GM23338 (cell line): Measurements from ENCODE around the gene BTBD1. TPM values are rescaled to one million over a fixed set of nuclear protein-coding genes. Genes with fewer than 3 reads are reported as not detected.

Experiments
- ATAC-seq: fragments of 200-7000 bp; cut with Tn5 transposase; 3 replicates; pipeline ENCODE4 v1.9.1; 2020
- DNase-seq: peaks from one replicate; pipeline ENCODE4 v3.0.0-alpha.2; 2015; ENCODE audit warnings: low spot score
- H2AFZ ChIP-seq: fragments of 200-600 bp; sonication (generic); 2 replicates; pipeline ENCODE4 v1.8.0; 2016; ENCODE audit warnings: antibody characterized with exemption, mild to moderate bottlenecking, moderate library complexity
- H3F3A ChIP-seq: fragments of 200-600 bp; sonication (generic); replicated peaks from 2 replicates; pipeline ENCODE4 v1.8.0; 2017; ENCODE audit warnings: antibody characterized with exemption, mixed run types, low read depth
- H3K27ac ChIP-seq: fragments of 200-600 bp; sonication (generic); 2 replicates; pipeline ENCODE4 v1.6.1; 2016; ENCODE audit warnings: low read depth
- H3K27me3 ChIP-seq: fragments of 200-600 bp; sonication (generic); 2 replicates; pipeline ENCODE4 v1.8.0; 2016; ENCODE audit warnings: mild to moderate bottlenecking, mixed run types, moderate library complexity; ENCODE audit not compliant: insufficient read depth
- H3K36me3 ChIP-seq: fragments of 200-600 bp; sonication (generic); 2 replicates; pipeline ENCODE4 v1.8.0; 2016; ENCODE audit warnings: mild to moderate bottlenecking; ENCODE audit not compliant: insufficient read depth
- H3K4me1 ChIP-seq: fragments of 200-600 bp; sonication (generic); 2 replicates; pipeline ENCODE4 v1.8.0; 2016; ENCODE audit warnings: mild to moderate bottlenecking, moderate library complexity; ENCODE audit not compliant: insufficient read depth
- H3K4me2 ChIP-seq: fragments of 200-600 bp; sonication (generic); 2 replicates; pipeline ENCODE4 v1.7.1; 2017; ENCODE audit warnings: mixed run types
- H3K4me3 ChIP-seq: fragments of 200-600 bp; sonication (generic); 2 replicates; pipeline ENCODE4 v1.6.1; 2016; ENCODE audit warnings: mixed run types
- H3K79me2 ChIP-seq: fragments of 200-600 bp; sonication (generic); replicated peaks from 2 replicates; pipeline ENCODE4 v1.8.0; 2017; ENCODE audit warnings: mild to moderate bottlenecking; ENCODE audit not compliant: insufficient read depth
- H3K9me2 ChIP-seq: fragments of 200-600 bp; sonication (generic); 2 replicates; pipeline ENCODE4 v1.8.0; 2017; ENCODE audit not compliant: insufficient read depth
- H4K20me1 ChIP-seq: fragments of 200-600 bp; sonication (generic); replicated peaks from 2 replicates; pipeline ENCODE4 v1.8.0; 2017; ENCODE audit warnings: mild to moderate bottlenecking; ENCODE audit not compliant: insufficient read depth
- H3K27ac Mint-ChIP-seq: 2 replicates; pipeline ENCODE4 v1.8.0; 2020; ENCODE audit warnings: inconsistent platforms, mild to moderate bottlenecking, moderate library complexity, mixed read lengths
- H3K27me3 Mint-ChIP-seq: 3 replicates; pipeline ENCODE4 v1.8.0; 2022; ENCODE audit warnings: low read depth, mild to moderate bottlenecking, moderate library complexity, mixed read lengths, inconsistent platforms; ENCODE audit not compliant: insufficient read depth, poor library complexity
- H3K36me3 Mint-ChIP-seq: 3 replicates; pipeline ENCODE4 v1.8.0; 2021; ENCODE audit warnings: low read depth, mild to moderate bottlenecking, inconsistent platforms, moderate library complexity, mixed read lengths
- H3K4me1 Mint-ChIP-seq: 3 replicates; pipeline ENCODE4 v1.8.0; 2020; ENCODE audit warnings: mild to moderate bottlenecking, inconsistent platforms, mixed read lengths
- H3K4me3 Mint-ChIP-seq: 3 replicates; pipeline ENCODE4 v1.8.0; 2021; ENCODE audit warnings: moderate library complexity, mild to moderate bottlenecking, inconsistent platforms, mixed read lengths
- H3K9me3 Mint-ChIP-seq: 3 replicates; pipeline ENCODE4 v1.8.0; 2020; ENCODE audit warnings: moderate library complexity, mild to moderate bottlenecking, inconsistent platforms, mixed read lengths
- CREB1 ChIP-seq: fragments of 250-450 bp; sonication (Bioruptor Pico); IDR thresholded peaks from 2 replicates; pipeline ENCODE4 v1.5.0; 2020; ENCODE audit warnings: low read depth, mild to moderate bottlenecking, moderate library complexity
- EZH2 ChIP-seq: fragments of 200-600 bp; sonication (generic); IDR thresholded peaks from one replicate; pipeline ENCODE4 v1.8.0; 2017; ENCODE audit warnings: antibody characterized with exemption, mild to moderate bottlenecking, low read depth; ENCODE audit not compliant: unreplicated experiment
- EZH2phosphoT487 ChIP-seq: fragments of 200-600 bp; sonication (generic); IDR thresholded peaks from one replicate; pipeline ENCODE4 v1.8.1; 2018; ENCODE audit warnings: antibody characterized with exemption; ENCODE audit not compliant: unreplicated experiment
- NANOG ChIP-seq: IDR thresholded peaks from 2 replicates; pipeline ENCODE4 v1.6.1; 2016; ENCODE audit warnings: antibody characterized with exemption, borderline replicate concordance
- polyA plus RNA-seq: library from polyadenylated mRNA; unstranded; fragments of >200 nt; fragmentation: Nextera tagmentation; extraction: Ambion mirVana; gene quantifications from 2 replicates; pipeline ENCODE4 v1.2.1, GENCODE V29; 2016
- total RNA-seq: library from RNA; depleted of rRNA; stranded (reverse); fragments of >200 nt; shearing (Covaris generic); gene quantifications from 2 replicates; pipeline ENCODE4 v1.2.3, GENCODE V29; 2014
- TF ChIP-seq, protein P1 (sequence below): fragments of 250-450 bp; sonication (Bioruptor Pico); IDR thresholded peaks from 2 replicates; pipeline ENCODE4 v1.5.0; 2020; ENCODE audit warnings: mild to moderate bottlenecking, moderate library complexity

BTBD1 gene
- total and polyA plus RNA-seq, 2 experiments from 2014 or later = 12.6 to 66.1 TPM

DNA sequence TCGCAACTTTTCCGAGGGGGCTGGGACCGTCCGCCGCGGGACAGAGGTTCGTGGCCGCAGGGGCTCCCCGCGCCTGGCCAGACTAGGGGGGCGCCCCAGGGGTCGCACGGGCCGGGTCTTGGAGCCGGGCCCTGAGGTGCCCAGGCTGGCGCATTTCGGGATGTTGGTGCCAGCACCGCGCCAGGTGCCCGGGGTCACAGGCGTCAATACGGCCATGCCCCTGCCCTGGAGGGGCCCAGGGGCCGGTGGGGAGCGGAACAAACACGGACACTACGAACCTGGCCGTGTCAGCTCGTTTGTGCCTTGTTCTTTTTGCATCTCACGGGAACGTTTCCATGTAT, 40.8 kb upstream of the BTBD1 start:
- DNase-seq (no peak), ATAC-seq (peak; percentile 29)
- Histone ChIP-seq H3K9me2 (0 out of 2 replicates have a peak, but pooled peaks cover 6% of the 10 kb centered on the region), H3K27ac (no peak overlapping the region), H4K20me1 (no peaks in the 10 kb centered on the region), H3K4me3 (peak overlapping the region; percentile 78), H3K4me1 (peaks cover 4% of the 10 kb centered on the region; the same call in 1 of the 2 replicates), H3K27me3 (peaks cover 40% of the 10 kb centered on the region), H3F3A (no peaks in the 10 kb centered on the region), H3K79me2 (no peaks in the 10 kb centered on the region), H3K36me3 (no peaks in the 10 kb centered on the region), H3K4me2 (peak overlapping the region; percentile 85), H2AFZ (peak overlapping the region; percentile 93)
- peaks cover 29% of the 10 kb centered on the region for H3K27me3 Mint-ChIP-seq
- H3K4me3 Mint-ChIP-seq = peak overlapping the region; percentile 61
- H3K9me3 Mint-ChIP-seq = peaks cover 3% of the 10 kb centered on the region; the same call in 1 of the 3 replicates
- peaks cover 22% of the 10 kb centered on the region for H3K4me1 Mint-ChIP-seq
- TF ChIP-seq CREB1 (CRISPR knock-in tag) (no peak), EZH2phosphoT487 (no peak), NANOG (no peak)
- TF ChIP-seq, protein P1, sequence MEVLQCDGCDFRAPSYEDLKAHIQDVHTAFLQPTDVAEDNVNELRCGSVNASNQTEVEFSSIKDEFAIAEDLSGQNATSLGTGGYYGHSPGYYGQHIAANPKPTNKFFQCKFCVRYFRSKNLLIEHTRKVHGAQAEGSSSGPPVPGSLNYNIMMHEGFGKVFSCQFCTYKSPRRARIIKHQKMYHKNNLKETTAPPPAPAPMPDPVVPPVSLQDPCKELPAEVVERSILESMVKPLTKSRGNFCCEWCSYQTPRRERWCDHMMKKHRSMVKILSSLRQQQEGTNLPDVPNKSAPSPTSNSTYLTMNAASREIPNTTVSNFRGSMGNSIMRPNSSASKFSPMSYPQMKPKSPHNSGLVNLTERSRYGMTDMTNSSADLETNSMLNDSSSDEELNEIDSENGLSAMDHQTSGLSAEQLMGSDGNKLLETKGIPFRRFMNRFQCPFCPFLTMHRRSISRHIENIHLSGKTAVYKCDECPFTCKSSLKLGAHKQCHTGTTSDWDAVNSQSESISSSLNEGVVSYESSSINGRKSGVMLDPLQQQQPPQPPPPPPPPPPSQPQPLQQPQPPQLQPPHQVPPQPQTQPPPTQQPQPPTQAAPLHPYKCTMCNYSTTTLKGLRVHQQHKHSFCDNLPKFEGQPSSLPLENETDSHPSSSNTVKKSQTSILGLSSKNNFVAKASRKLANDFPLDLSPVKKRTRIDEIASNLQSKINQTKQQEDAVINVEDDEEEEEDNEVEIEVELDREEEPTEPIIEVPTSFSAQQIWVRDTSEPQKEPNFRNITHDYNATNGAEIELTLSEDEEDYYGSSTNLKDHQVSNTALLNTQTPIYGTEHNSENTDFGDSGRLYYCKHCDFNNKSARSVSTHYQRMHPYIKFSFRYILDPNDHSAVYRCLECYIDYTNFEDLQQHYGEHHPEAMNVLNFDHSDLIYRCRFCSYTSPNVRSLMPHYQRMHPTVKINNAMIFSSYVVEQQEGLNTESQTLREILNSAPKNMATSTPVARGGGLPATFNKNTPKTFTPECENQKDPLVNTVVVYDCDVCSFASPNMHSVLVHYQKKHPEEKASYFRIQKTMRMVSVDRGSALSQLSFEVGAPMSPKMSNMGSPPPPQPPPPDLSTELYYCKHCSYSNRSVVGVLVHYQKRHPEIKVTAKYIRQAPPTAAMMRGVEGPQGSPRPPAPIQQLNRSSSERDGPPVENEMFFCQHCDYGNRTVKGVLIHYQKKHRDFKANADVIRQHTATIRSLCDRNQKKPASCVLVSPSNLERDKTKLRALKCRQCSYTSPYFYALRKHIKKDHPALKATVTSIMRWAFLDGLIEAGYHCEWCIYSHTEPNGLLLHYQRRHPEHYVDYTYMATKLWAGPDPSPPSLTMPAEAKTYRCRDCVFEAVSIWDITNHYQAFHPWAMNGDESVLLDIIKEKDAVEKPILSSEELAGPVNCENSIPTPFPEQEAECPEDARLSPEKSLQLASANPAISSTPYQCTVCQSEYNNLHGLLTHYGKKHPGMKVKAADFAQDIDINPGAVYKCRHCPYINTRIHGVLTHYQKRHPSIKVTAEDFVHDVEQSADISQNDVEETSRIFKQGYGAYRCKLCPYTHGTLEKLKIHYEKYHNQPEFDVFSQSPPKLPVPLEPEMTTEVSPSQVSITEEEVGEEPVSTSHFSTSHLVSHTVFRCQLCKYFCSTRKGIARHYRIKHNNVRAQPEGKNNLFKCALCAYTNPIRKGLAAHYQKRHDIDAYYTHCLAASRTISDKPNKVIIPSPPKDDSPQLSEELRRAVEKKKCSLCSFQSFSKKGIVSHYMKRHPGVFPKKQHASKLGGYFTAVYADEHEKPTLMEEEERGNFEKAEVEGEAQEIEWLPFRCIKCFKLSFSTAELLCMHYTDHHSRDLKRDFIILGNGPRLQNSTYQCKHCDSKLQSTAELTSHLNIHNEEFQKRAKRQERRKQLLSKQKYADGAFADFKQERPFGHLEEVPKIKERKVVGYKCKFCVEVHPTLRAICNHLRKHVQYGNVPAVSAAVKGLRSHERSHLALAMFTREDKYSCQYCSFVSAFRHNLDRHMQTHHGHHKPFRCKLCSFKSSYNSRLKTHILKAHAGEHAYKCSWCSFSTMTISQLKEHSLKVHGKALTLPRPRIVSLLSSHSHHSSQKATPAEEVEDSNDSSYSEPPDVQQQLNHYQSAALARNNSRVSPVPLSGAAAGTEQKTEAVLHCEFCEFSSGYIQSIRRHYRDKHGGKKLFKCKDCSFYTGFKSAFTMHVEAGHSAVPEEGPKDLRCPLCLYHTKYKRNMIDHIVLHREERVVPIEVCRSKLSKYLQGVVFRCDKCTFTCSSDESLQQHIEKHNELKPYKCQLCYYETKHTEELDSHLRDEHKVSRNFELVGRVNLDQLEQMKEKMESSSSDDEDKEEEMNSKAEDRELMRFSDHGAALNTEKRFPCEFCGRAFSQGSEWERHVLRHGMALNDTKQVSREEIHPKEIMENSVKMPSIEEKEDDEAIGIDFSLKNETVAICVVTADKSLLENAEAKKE = no peak
- H3K36me3 Mint-ChIP-seq = peaks cover 3% of the 10 kb centered on the region; the same call in 1 of the 3 replicates
- no peak overlapping the region for H3K27ac Mint-ChIP-seq

DNA sequence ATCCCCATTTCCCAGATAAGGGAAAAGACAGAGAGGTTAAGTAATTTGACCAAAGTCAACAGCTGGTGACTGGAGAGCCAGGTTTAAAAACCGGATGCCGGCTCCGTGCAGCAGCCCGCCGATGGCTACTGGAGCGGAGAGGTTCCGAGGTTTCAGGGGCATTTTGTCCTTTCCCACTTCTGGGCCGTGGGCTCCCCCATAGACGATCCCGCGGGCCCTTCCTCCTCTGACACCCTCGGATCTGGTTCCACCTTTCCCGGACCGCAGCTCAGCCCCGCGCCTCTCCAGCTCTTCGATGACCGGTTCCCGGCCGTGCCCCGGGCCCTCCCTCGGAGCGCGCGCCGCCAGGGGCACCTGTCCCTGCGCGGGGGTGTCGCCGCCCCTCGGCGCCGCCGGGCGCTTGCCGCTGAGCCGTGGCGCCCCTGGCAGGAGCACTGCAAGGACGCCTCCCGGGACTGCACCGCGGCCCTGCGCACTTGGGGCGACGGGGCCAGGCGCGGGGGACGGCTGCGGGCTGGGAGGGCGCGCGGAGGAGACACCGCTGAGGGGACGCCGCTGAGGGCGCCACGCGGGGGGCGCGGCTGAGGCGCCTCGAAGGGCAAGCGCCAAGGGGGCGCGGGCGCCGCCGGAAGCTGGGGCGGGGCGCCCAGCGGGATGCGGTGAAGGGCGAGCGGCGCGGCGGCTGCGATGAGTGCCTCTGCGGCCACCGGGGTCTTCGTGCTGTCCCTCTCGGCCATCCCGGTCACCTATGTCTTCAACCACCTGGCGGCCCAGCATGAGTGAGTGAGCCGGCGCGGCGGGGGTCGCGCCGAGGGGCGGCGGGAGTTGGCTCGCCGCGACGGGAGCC, 40.2 kb upstream of the BTBD1 start, which contains the start of gene TM6SF1:
TSS of gene TM6SF1 (plus strand) at position 652 of the 847 bp plus-strand sequence. CDS start at position 688, 36 bp downstream.
- H3K27me3 ChIP-seq = peaks cover 40% of the 10 kb centered on the region
- H3K27ac Mint-ChIP-seq = no peak within 1 kb of the TSS
- no peaks in the 10 kb centered on the region for H3K36me3 ChIP-seq
- peak within 1 kb of the TSS; percentile 78 for H3K4me3 ChIP-seq
- H3K4me1 Mint-ChIP-seq = peaks cover 22% of the 10 kb centered on the region
- H3K4me3 Mint-ChIP-seq = peak within 1 kb of the TSS; percentile 70
- peak within 1 kb of the TSS; percentile 93 for H2AFZ ChIP-seq
- no peaks in the 10 kb centered on the region for H3K79me2 ChIP-seq
- H3K4me1 ChIP-seq = peaks cover 4% of the 10 kb centered on the region; the same call in 1 of the 2 replicates
- peaks cover 3% of the 10 kb centered on the region; the same call in 1 of the 3 replicates for H3K36me3 Mint-ChIP-seq
- no peak for TF ChIP-seq CREB1 (CRISPR knock-in tag)
- TF ChIP-seq EZH2 = peak; percentile 19
- ATAC-seq (peak; percentile 72), DNase-seq (peak; percentile 50)
- 0 out of 2 replicates have a peak, but pooled peaks cover 6% of the 10 kb centered on the region for H3K9me2 ChIP-seq
- peaks cover 3% of the 10 kb centered on the region; the same call in 1 of the 3 replicates for H3K9me3 Mint-ChIP-seq
- no peaks in the 10 kb centered on the region for H4K20me1 ChIP-seq
- no peak within 1 kb of the TSS for H3K27ac ChIP-seq
- peak within 1 kb of the TSS; percentile 85 for H3K4me2 ChIP-seq
- H3K27me3 Mint-ChIP-seq = peaks cover 28% of the 10 kb centered on the region
- no peaks in the 10 kb centered on the region for H3F3A ChIP-seq
